HCT116 (cell line): ENCODE results near the gene KCNC1.

Experiments used
- CEBPB ChIP-seq: IDR thresholded peaks from 2 replicates; pipeline ENCODE4 v1.6.1; 2012; ENCODE audit warnings: low read depth
- ELF1 ChIP-seq: IDR thresholded peaks from 2 replicates; pipeline ENCODE4 v1.6.1; 2012; ENCODE audit warnings: low read depth, borderline replicate concordance
- EZH2 ChIP-seq: fragments of 200-600 bp; sonication (generic); IDR thresholded peaks from 2 replicates; pipeline ENCODE4 v1.6.1; 2017; ENCODE audit warnings: antibody characterized with exemption, mixed run types
- POLR2A ChIP-seq: IDR thresholded peaks from 2 replicates; pipeline ENCODE4 v1.7.0; 2011; ENCODE audit warnings: borderline replicate concordance; ENCODE audit not compliant: insufficient read depth, insufficient read length; ENCODE audit errors: extremely low read depth
- POLR2AphosphoS5 ChIP-seq: IDR thresholded peaks from 2 replicates; pipeline ENCODE4 v1.6.1; 2011; ENCODE audit warnings: mild to moderate bottlenecking, low read depth, low read length, moderate library complexity
- RAD21 ChIP-seq: IDR thresholded peaks from 2 replicates; pipeline ENCODE4 v1.6.1; 2012; ENCODE audit warnings: low read depth, mild to moderate bottlenecking
- SIN3A ChIP-seq: IDR thresholded peaks from 2 replicates; pipeline ENCODE4 v1.6.1; 2012; ENCODE audit warnings: low read depth
- ZFX ChIP-seq: fragments of 450-650 bp; IDR thresholded peaks from 2 replicates; pipeline ENCODE4 v1.6.1; 2017
- ZNF274 ChIP-seq: fragments of 200-500 bp; sonication (Bioruptor generic); IDR thresholded peaks from 2 replicates; pipeline ENCODE4 v1.6.1; 2014; ENCODE audit warnings: mild to moderate bottlenecking, low read depth, low read length, inconsistent platforms
- TF ChIP-seq, protein P1 (sequence below): IDR thresholded peaks from 2 replicates; pipeline ENCODE4 v1.6.1; 2012
- TF ChIP-seq, protein P2 (sequence below), 3 experiments: fragments of 200-600 bp in 1 of 3; sonication (generic) in 1 of 3; IDR thresholded peaks in 2 of 3; conservative IDR thresholded peaks in 1 of 3; 2 replicates each; pipeline ENCODE4 v1.5.1; 2012 to 2017; ENCODE audit warnings: low read depth in 2 of 3, low read length in 2 of 3, antibody characterized with exemption in 1 of 3, borderline replicate concordance in 1 of 3, control low read depth in 1 of 3, mild to moderate bottlenecking in 1 of 3, mixed read lengths in 1 of 3, mixed run types in 1 of 3, moderate library complexity in 1 of 3; ENCODE audit not compliant: insufficient read depth in 1 of 3

DNA sequence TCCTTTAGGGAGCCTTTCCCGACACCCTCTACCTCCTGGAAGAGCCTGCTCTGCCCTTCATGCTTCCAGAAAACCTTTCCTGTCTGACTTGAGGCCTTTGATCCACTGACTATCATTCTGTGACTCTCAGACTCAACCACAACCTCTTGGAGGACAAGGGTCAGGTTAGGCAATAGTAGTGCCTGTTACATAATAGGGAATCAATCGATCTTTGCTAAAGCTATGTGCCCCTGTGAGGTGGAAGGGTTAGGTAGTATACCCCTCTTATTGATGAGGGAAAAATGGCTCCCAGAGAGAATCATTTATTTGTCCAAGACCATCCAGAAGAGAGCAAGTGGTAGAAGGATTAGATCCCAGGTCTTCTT, 16.2 kb downstream of the KCNC1 start:
- no peak for TF ChIP-seq SIN3A
- TF ChIP-seq, protein P1, sequence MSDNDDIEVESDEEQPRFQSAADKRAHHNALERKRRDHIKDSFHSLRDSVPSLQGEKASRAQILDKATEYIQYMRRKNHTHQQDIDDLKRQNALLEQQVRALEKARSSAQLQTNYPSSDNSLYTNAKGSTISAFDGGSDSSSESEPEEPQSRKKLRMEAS, result no peak
- TF ChIP-seq ELF1, result no peak
- TF ChIP-seq ZFX, result no peak
- TF ChIP-seq, protein P2, sequence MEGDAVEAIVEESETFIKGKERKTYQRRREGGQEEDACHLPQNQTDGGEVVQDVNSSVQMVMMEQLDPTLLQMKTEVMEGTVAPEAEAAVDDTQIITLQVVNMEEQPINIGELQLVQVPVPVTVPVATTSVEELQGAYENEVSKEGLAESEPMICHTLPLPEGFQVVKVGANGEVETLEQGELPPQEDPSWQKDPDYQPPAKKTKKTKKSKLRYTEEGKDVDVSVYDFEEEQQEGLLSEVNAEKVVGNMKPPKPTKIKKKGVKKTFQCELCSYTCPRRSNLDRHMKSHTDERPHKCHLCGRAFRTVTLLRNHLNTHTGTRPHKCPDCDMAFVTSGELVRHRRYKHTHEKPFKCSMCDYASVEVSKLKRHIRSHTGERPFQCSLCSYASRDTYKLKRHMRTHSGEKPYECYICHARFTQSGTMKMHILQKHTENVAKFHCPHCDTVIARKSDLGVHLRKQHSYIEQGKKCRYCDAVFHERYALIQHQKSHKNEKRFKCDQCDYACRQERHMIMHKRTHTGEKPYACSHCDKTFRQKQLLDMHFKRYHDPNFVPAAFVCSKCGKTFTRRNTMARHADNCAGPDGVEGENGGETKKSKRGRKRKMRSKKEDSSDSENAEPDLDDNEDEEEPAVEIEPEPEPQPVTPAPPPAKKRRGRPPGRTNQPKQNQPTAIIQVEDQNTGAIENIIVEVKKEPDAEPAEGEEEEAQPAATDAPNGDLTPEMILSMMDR (IDR thresholded peaks at IDR 0.05 in 2 of 3, conservative IDR thresholded peaks at IDR 0.05 in 1 of 3; ENCODE audit: borderline replicate concordance in 1 of 3, insufficient read depth in 1 of 3, low read depth in 2 of 3, low read length in 2 of 3), result no peak
- TF ChIP-seq ZNF274, result no peak
- TF ChIP-seq POLR2AphosphoS5, result no peak
- no peak for TF ChIP-seq RAD21
- TF ChIP-seq POLR2A, result no peak
- no peak for TF ChIP-seq EZH2
- TF ChIP-seq CEBPB, result no peak
